Activated CD8-positive, alpha-beta memory T cell treated with anti-CD3 and anti-CD28 coated beads, Interleukin-2, amount 50 U/mL, for 24 hours (primary cell): ENCODE data around the gene LRRC49.
"Not testable (repeated sequence)": the region's sequence is repeated elsewhere in the genome, so short reads cannot be mapped to it uniquely, and the experiment has no call there.

ENCODE experiments used
- DNase-seq: peaks from one replicate; pipeline ENCODE4 v3.0.0-alpha.2; 2020; ENCODE audit errors: extremely low read depth

LRRC49 gene, protein sequence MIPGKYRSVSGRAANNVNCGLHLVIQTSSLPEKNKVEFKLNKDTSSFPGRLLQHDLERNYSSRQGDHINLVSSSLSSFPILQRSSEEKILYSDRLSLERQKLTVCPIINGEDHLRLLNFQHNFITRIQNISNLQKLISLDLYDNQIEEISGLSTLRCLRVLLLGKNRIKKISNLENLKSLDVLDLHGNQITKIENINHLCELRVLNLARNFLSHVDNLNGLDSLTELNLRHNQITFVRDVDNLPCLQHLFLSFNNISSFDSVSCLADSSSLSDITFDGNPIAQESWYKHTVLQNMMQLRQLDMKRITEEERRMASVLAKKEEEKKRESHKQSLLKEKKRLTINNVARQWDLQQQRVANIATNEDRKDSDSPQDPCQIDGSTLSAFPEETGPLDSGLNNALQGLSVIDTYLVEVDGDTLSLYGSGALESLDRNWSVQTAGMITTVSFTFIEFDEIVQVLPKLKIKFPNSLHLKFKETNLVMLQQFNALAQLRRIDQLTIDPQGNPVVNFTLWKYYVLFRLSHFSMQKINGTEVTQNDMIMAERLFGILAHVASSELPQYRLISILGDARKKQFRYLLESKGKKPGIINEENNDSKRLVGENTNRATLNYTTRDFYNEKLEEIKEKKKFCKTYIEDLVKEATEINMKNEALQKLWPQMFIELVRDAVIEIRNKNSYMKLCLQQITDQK

DNA sequence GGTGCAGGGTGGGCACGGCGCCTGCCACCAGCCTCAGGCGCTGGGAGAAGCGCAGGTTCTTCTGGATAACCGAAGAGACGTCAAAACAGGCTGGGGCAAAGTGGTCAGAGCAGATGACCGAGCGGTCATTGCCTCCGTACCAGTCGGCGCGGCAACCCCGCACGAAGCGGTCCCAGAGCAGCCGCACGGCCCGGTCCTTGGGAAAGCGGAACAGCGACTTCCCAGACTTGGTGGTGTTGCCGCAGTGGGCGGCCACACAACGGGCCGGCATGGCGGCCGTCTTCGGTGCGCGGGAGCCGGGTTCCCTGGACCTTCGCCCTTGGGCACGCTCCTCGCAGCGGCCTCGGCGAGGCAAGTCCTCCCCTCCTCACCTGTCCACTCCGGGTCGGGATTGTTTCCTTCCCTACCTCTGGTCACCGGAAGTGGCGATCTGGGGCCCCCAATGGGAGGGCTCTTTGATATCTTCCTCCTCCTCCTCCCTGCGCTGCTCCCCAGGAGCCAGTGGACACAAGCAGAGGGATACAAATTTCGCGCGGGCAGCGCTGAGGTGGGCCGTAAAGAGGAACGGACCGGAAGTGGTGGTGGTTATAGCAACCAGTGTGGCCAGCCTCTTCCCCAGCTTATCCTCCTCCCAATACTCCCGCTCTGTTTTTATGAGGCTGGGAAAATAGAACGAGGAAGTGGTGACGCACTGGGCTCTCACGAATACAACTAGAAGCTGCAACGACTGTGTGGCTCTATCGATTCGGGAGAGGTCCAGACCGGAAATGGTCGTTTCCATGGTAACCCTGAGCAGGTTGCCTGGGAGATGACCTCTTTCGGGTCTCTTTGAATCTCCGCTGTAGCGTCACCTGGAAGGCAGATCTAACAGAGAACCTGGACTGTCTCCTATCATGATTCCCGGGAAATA is at the start of gene LRRC49, which contains the start of gene THAP10:
Gene LRRC49, plus strand, starts transcription at position 825 of the 910 bp plus-strand sequence. Its CDS starts 69 bp downstream, at position 894.
Gene THAP10, minus strand, starts transcription at position 432 of the 910 bp plus-strand sequence. Its CDS starts 161 bp downstream, at position 271.
- DNase-seq: no peak

GRCh38 chr15:70845602-70846360 is 46.8 kb upstream of the LRRC49 start:
- DNase-seq: no peak

- no peak for DNase-seq
These were observed 40.7 kb upstream of the LRRC49 start for GRCh38 chr15:70851889-70852288.

GRCh38 chr15:70852501-70853317 is 39.9 kb upstream of the LRRC49 start:
- no peak for DNase-seq

DNA sequence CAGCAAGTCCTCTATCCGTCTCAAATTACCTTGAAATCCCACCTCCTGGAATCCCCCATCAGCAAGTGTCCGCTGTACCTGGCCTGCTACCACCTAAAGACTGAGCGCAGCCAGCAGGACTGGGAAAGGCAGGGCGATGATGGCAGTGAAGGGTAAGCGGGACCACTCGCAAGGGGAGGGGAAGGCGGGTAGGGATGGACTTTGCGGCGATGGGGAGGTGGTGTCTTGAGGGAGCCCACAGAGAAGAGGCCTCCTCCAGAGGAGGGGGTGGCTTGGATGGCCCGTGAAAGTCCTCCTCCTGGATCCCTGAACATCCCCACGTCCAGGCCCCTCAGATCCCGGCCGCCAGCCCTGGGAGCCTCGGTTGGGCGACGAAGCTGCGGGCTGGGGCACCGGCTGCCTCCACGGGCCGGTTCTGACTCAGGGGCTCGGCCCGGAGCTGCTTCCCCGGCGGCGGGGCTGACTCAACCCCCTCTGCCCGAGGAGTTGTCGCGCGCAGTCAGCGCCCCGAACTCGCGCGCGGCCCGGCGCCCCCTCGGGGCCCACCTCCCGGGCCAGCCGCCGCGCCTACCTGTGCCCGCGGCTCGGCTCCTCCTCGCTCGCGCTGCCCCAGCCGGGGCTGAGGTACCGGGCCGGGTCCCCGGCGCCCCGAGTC is 39.2 kb upstream of the LRRC49 start:
- DNase-seq: no peak

- no peak for DNase-seq
These were observed 38.5 kb upstream of the LRRC49 start, which contains the start of gene LARP6 for GRCh38 chr15:70853973-70854665. Gene LARP6 (minus strand): TSS chr15:70854157. CDS start chr15:70854088, 69 bp downstream.

DNA sequence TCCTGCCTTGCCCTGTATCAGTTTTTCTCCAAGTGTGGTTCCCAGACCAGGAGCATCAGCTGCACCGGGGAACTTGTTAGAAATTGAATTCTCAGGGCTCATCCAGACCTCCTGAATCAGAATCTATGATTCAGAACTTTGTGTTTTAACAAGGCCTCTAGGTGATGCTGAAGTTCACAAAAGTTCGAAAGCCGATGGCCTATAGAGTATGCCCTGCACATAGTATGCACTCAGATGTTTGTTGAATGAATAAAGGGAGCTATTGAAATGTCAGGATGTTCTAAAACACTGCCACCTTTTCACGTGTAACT is 38.0 kb upstream of the LRRC49 start:
- no peak for DNase-seq

DNA sequence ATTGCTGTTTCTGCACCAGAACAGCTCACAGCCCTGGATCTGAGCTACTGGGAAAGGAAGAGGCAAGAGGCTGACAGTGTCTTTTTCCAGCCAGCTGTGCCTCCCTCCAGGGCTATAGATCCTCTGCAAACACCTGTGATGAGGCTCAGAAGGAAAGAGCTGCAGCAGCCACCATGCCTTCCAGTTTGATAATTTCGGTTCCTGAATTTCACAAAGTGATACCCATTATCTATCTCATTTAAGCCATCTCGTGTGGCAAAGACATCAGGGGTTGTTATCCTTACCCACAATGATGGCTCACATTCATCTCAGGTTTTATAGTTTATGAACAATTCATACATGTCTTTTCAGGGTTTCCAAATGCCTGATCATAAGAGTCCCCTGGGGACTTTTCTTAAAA is 36.9 kb upstream of the LRRC49 start:
- no peak for DNase-seq

DNA sequence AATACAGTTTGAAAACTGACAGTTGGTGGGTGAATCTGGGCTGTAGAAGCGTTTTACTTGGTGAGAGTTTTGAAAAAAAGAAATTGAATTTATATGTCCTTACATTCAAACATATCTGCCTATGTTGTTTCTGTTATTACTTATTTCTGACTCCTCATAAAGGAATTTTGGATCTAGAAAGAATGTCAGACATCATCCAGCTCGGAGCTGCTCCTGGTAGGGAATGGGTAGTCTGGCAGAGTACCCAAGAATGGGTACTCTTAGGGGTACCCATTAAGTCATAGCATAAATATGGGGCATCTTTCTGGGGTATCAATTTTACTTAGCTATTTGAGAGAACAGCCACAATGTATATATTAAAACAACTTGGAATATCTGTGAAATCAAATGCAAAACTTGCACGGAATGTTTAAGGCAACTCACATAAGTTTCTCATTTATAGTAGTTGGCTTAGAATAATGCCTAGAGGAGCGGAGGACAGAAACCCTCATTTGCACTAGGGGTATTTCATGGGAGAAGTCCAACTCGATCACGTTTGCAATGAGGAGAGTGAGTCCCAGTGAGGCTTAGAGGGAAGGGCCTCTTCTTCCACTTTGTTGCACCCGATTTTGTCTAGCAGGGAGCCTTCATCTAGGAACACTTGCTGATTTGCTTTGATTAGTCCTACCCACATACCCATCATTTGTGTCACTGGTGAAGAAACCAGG is 36.3 kb upstream of the LRRC49 start:
- no peak for DNase-seq

- no peak for DNase-seq
These were observed 35.6 kb upstream of the LRRC49 start for GRCh38 chr15:70856884-70857561.

GRCh38 chr15:70857562-70858285 is 34.9 kb upstream of the LRRC49 start:
- no peak for DNase-seq

GRCh38 chr15:70858614-70859321 is 33.9 kb upstream of the LRRC49 start:
- DNase-seq: not testable (repeated sequence)

DNA sequence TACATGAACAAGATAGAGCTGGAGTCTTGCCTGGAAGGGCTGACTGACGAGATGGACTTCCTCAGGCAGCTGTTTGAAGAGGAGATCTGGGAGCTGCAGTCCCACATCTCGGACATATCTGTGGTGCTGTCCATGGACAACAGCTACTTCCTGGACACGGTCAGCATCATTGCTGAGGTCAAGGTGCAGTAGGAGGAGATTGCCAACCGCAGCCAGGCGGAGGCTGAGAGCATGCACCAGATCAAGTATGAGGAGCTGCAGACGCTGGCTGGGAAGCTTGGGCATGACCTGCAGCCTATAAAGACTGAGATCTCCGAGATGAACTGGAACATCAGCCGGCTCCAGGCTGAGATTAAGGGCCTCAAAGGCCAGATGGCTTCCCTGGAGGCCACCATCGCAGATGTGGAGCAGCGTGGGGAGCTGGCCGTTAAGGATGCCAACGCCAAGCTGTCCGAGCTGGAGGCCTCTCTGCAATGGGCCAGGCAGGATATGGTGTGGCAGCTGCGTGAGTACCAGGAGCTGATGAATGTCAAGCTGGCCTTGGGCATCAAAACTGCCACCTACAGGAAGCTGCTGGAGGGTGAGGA is 33.2 kb upstream of the LRRC49 start:
- no peak for DNase-seq

GRCh38 chr15:70859998-70860397 is 32.6 kb upstream of the LRRC49 start:
- no peak for DNase-seq

- DNase-seq: no peak
These were observed 29.0 kb upstream of the LRRC49 start for GRCh38 chr15:70863450-70864218.
